MCF 10A (cell line): ENCODE measurements around the gene MAP1LC3B2. TPM values are rescaled to one million over a fixed set of nuclear protein-coding genes. Genes with fewer than 3 reads are reported as not detected.

Experiments
- BruUV-seq: library from RNA; stranded (reverse); fragments of 400-500 nt; replicated peaks from 2 replicates; lab custom pipeline; 2021; lab: Mats Ljungman, UMichigan
- CTCF ChIA-PET: fragments of 300-600 bp; sonication (Branson Sonifier 250); formaldehyde crosslinking; extraction: SDS; loops from one replicate; lab custom pipeline; 2021; ENCODE audit warnings: antibody characterized with exemption, inconsistent platforms; lab: Yijun Ruan, JAX
- POLR2A ChIA-PET: fragments of 300-600, 350-650 bp; sonication (Branson Sonifier 250); formaldehyde crosslinking; extraction: SDS; loops from one replicate; lab custom pipeline; 2020; ENCODE audit warnings: antibody characterized with exemption, inconsistent platforms; lab: Yijun Ruan, JAX
- DNase-seq: peaks from one replicate; pipeline ENCODE4 v3.0.0-alpha.2; 2018; ENCODE audit not compliant: unreplicated experiment
- H3K27ac Mint-ChIP-seq: one replicate; pipeline ENCODE4 v1.8.0; 2022; ENCODE audit warnings: mild to moderate bottlenecking, low read depth, mixed read lengths; ENCODE audit not compliant: unreplicated experiment
- H3K27me3 Mint-ChIP-seq: one replicate; pipeline ENCODE4 v1.8.0; 2022; ENCODE audit warnings: mixed read lengths; ENCODE audit not compliant: insufficient read depth, unreplicated experiment
- H3K36me3 Mint-ChIP-seq: one replicate; pipeline ENCODE4 v1.8.0; 2022; ENCODE audit warnings: mild to moderate bottlenecking, moderate library complexity, mixed read lengths; ENCODE audit not compliant: insufficient read depth, unreplicated experiment
- H3K4me1 Mint-ChIP-seq: one replicate; pipeline ENCODE4 v1.8.0; 2022; ENCODE audit warnings: mixed read lengths; ENCODE audit not compliant: insufficient read depth, unreplicated experiment
- H3K4me3 Mint-ChIP-seq: one replicate; pipeline ENCODE4 v1.8.0; 2022; ENCODE audit warnings: mild to moderate bottlenecking, moderate library complexity, mixed read lengths; ENCODE audit not compliant: unreplicated experiment
- H3K9me3 Mint-ChIP-seq: one replicate; pipeline ENCODE4 v1.8.0; 2022; ENCODE audit warnings: mixed read lengths; ENCODE audit not compliant: unreplicated experiment
- CTCF ChIP-seq: fragments of 200-600 bp; IDR thresholded peaks from one replicate; pipeline ENCODE4 v1.8.0; 2022; ENCODE audit warnings: antibody characterized with exemption, mild to moderate bottlenecking; ENCODE audit not compliant: unreplicated experiment
- intact Hi-C: fragments of 100-400 bp; cut with micrococcal nuclease; formaldehyde crosslinking; loops from 2 replicates; pipeline ENCODE4 v1.14.1; 2022
- total RNA-seq: library from RNA; stranded (reverse); gene quantifications from 2 replicates; pipeline ENCODE4 v1.2.3, GENCODE V29; 2022

MAP1LC3B2 gene
- total RNA-seq, 1 experiment from 2014 or later, result 3.4 TPM

- ChIA-PET POLR2A (no interaction called here), CTCF (interaction anchor here (0.6 to 0.7 kb wide), 2 partner anchors 79 to 313 kb away, joined by 3 read pairs; no protein-coding TSS in a partner anchor)
- Mint-ChIP-seq H3K4me1 (no peaks in the 10 kb centered on the region), H3K9me3 (no peaks in the 10 kb centered on the region), H3K4me3 (no peak overlapping the region), H3K27me3 (no peaks in the 10 kb centered on the region), H3K27ac (no peak overlapping the region), H3K36me3 (no peaks in the 10 kb centered on the region)
- no TSS peak for BruUV-seq
- no peak for TF ChIP-seq CTCF
- DNase-seq, result no peak
- intact Hi-C loops, result no loop called here
Measured at GRCh38 chr12:116549993-116550392, 9.2 kb upstream of the MAP1LC3B2 start.

- no peaks in the 10 kb centered on the region for H3K36me3 Mint-ChIP-seq
- no peak for TF ChIP-seq CTCF
- H3K4me3 Mint-ChIP-seq, result no peak overlapping the region
- no peaks in the 10 kb centered on the region for H3K9me3 Mint-ChIP-seq
- BruUV-seq, result no TSS peak
- H3K27me3 Mint-ChIP-seq, result no peaks in the 10 kb centered on the region
- no peaks in the 10 kb centered on the region for H3K4me1 Mint-ChIP-seq
- intact Hi-C loops, result no loop called here
- no peak overlapping the region for H3K27ac Mint-ChIP-seq
- ChIA-PET CTCF (no interaction called here), POLR2A (no interaction called here)
- DNase-seq, result no peak
Measured at GRCh38 chr12:116551151-116551550, 8.0 kb upstream of the MAP1LC3B2 start.

- Mint-ChIP-seq H3K4me3 (no peak overlapping the region), H3K27me3 (no peaks in the 10 kb centered on the region), H3K9me3 (no peaks in the 10 kb centered on the region), H3K36me3 (no peaks in the 10 kb centered on the region), H3K4me1 (no peaks in the 10 kb centered on the region), H3K27ac (no peak overlapping the region)
- ChIA-PET POLR2A (interaction anchor here (0.6 kb wide), 1 partner anchor 24 kb away, joined by 3 read pairs; no protein-coding TSS in a partner anchor), CTCF (no interaction called here)
- DNase-seq, result no peak
- intact Hi-C loops, result no loop called here
- TSS peak; percentile 64 for BruUV-seq
- no peak for TF ChIP-seq CTCF
Measured at GRCh38 chr12:116551619-116551951, 7.6 kb upstream of the MAP1LC3B2 start.

GRCh38 chr12:116551952-116552772 is 7.0 kb upstream of the MAP1LC3B2 start:
- POLR2A ChIA-PET, result interaction anchor here (0.6 kb wide), 1 partner anchor 24 kb away, joined by 3 read pairs; no protein-coding TSS in a partner anchor
- H3K4me1 Mint-ChIP-seq, result no peaks in the 10 kb centered on the region
- no TSS peak for BruUV-seq
- peak; percentile 72 for DNase-seq
- no peaks in the 10 kb centered on the region for H3K9me3 Mint-ChIP-seq
- no peak overlapping the region for H3K4me3 Mint-ChIP-seq
- intact Hi-C loops, result no loop called here
- H3K27ac Mint-ChIP-seq, result no peak overlapping the region
- no peaks in the 10 kb centered on the region for H3K27me3 Mint-ChIP-seq
- no peak for TF ChIP-seq CTCF
- CTCF ChIA-PET, result no interaction called here
- H3K36me3 Mint-ChIP-seq, result no peaks in the 10 kb centered on the region
